Thoracic aorta (tissue), 2 donors: Measurements from ENCODE around the gene LRMDA. TPM values are rescaled to one million over a fixed set of nuclear protein-coding genes. Genes with fewer than 3 reads are reported as not detected.
"Not testable (repeated sequence)": the region's sequence is repeated elsewhere in the genome, so short reads cannot be mapped to it uniquely, and the experiment has no call there.

Source experiments
- ATAC-seq: fragments of 150-250 bp; one replicate; pipeline ENCODE4 v1.8.0; 2017; ENCODE audit warnings: low read depth; ENCODE audit not compliant: insufficient number of reproducible peaks, low FRiP score
- DNase-seq: peaks from one replicate; pipeline ENCODE4 v3.0.0-alpha.2; 2020; ENCODE audit warnings: low spot score
- H3K27ac ChIP-seq, 2 donors: fragments of 200-600 bp; sonication (generic); 1 replicate in 1 of 2; 2 replicates in 1 of 2; pipeline ENCODE4 v1.5.1; 2016; ENCODE audit warnings: mild to moderate bottlenecking in 2 of 2, moderate library complexity in 2 of 2
- H3K27me3 ChIP-seq: fragments of 200-600 bp; sonication (generic); replicated peaks from 2 replicates; pipeline ENCODE4 v1.6.0; 2016; ENCODE audit warnings: mild to moderate bottlenecking; ENCODE audit not compliant: insufficient read depth
- H3K36me3 ChIP-seq: fragments of 200-600 bp; sonication (generic); one replicate; pipeline ENCODE4 v1.5.1; 2016
- H3K4me1 ChIP-seq, 2 donors: fragments of 200-600 bp; sonication (generic); 1 replicate in 1 of 2; 2 replicates in 1 of 2; pipeline versions ENCODE4 v1.5.1 to v1.6.0; 2016; ENCODE audit warnings: low read depth in 2 of 2, mild to moderate bottlenecking in 1 of 2; ENCODE audit not compliant: control insufficient read depth in 1 of 2
- H3K4me3 ChIP-seq: fragments of 200-600 bp; sonication (generic); 2 replicates; pipeline ENCODE4 v1.5.1; 2016; ENCODE audit warnings: mild to moderate bottlenecking
- H3K9me3 ChIP-seq: fragments of 200-600 bp; sonication (generic); 2 replicates; pipeline ENCODE4 v1.5.1; 2016
- CTCF ChIP-seq: fragments of 200-600 bp; sonication (generic); IDR thresholded peaks from one replicate; pipeline ENCODE4 v1.5.1; 2019; ENCODE audit warnings: antibody characterized with exemption
- total RNA-seq, 2 donors: library from RNA; depleted of rRNA; stranded (reverse); fragments of >200 nt; gene quantifications; one replicate each; pipeline versions ENCODE4 v1.1.0 to v1.2.3, GENCODE V29; 2016

Gene LRMDA
- total RNA-seq, 2 donors from 2014 or later = 8.3 to 36.6 TPM

GRCh38 chr10:76055963-76056362 is 624.5 kb downstream of the LRMDA start:
- no peaks in the 10 kb centered on the region for H3K4me1 ChIP-seq
- H3K27ac ChIP-seq = no peak overlapping the region
- no peak for TF ChIP-seq CTCF
- H3K36me3 ChIP-seq = no peaks in the 10 kb centered on the region
- H3K4me3 ChIP-seq = no peak overlapping the region
- no peaks in the 10 kb centered on the region for H3K27me3 ChIP-seq
- ATAC-seq (no peak), DNase-seq (no peak)
- no peaks in the 10 kb centered on the region for H3K9me3 ChIP-seq

- H3K36me3 ChIP-seq, ATAC-seq, H3K4me3 ChIP-seq, H3K27ac ChIP-seq, H3K27me3 ChIP-seq, DNase-seq, H3K4me1 ChIP-seq, H3K9me3 ChIP-seq: not testable (repeated sequence)
Measured at GRCh38 chr10:76060993-76061392, 629.6 kb downstream of the LRMDA start.

DNA sequence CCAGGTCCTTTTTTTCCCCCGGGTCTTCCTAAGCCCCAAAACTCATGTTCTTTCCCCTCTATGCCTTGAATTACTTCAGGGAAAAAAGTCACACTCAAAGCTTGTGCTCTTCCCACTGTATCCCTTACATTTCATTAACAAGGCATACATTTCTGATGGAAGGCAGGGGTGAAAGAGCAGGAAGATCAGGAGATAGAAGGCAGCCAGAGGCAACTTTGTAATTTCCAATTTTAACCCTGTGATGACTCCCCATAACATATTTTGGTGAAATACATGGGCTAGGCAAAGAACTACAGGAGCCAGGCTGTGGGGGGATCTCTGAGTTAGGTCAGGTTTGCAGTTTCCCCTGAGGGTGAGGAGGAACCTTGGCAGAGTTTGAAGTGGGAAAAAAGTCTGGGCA is 635.0 kb downstream of the LRMDA start:
- Histone ChIP-seq H3K36me3 (no peaks in the 10 kb centered on the region), H3K9me3 (no peaks in the 10 kb centered on the region), H3K27ac (no peak overlapping the region), H3K4me3 (no peak overlapping the region), H3K4me1 (peaks cover 0 to 24% of the 10 kb centered on the region in 2 donors), H3K27me3 (no peaks in the 10 kb centered on the region)
- ATAC-seq = no peak
- TF ChIP-seq CTCF = no peak
- no peak for DNase-seq

GRCh38 chr10:76067447-76067846 is 636.0 kb downstream of the LRMDA start:
- no peak for TF ChIP-seq CTCF
- Histone ChIP-seq H3K27me3 (no peaks in the 10 kb centered on the region), H3K9me3 (no peaks in the 10 kb centered on the region), H3K4me1 (peaks cover 0 to 34% of the 10 kb centered on the region in 2 donors), H3K4me3 (no peak overlapping the region), H3K27ac (no peak overlapping the region), H3K36me3 (no peaks in the 10 kb centered on the region)
- ATAC-seq (no peak), DNase-seq (no peak)

DNA sequence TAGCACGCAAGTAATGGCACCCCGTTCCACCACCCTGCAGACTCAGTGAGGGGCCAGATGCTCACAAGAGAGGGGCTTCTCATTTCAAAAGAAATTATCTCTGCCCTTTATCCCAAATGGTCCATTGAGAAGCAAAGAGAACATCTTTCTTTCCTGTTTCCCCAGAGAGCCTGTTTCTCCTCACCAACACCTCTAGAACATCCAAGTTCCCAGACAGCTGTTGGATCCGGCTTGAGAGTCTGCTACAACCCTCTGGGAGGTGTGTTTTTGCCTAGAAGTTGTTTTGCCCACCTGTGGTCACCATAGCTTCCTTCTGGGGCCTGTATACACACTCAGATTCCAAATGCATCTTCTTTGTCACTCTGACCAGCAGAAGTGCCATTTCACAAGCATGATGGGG is 637.4 kb downstream of the LRMDA start:
- DNase-seq (no peak), ATAC-seq (no peak)
- no peaks in the 10 kb centered on the region for H3K27me3 ChIP-seq
- no peak overlapping the region for H3K4me3 ChIP-seq
- TF ChIP-seq CTCF = no peak
- H3K27ac ChIP-seq = no peak overlapping the region
- H3K36me3 ChIP-seq = no peaks in the 10 kb centered on the region
- H3K9me3 ChIP-seq = no peaks in the 10 kb centered on the region
- H3K4me1 ChIP-seq = peaks cover 0 to 40% of the 10 kb centered on the region in 2 donors

DNA sequence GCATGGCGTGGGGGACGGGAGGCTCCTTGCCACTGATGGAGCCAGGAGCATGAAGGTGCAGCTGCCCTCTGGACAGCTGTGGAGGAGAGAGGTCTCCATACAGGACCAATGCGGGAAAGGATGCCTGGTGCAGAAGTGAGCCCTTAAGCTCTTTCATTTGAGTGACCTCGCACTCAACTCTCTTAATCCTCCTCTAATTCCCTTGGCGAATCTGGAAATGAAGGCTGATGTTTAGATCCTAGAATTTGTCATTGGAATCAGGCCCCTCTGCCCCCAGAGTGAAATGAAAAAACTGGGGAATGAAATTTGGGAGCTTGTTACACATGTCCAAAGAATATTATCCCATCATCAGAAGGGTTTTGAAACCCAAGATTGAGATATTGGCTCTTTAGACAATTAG is 639.5 kb downstream of the LRMDA start:
- DNase-seq (no peak), ATAC-seq (no peak)
- H3K27me3 ChIP-seq = no peaks in the 10 kb centered on the region
- H3K27ac ChIP-seq = peak overlapping the region; percentile 22 to 30
- no peak for TF ChIP-seq CTCF
- no peaks in the 10 kb centered on the region for H3K36me3 ChIP-seq
- H3K9me3 ChIP-seq = no peaks in the 10 kb centered on the region
- H3K4me1 ChIP-seq = peaks cover 0 to 41% of the 10 kb centered on the region in 2 donors
- H3K4me3 ChIP-seq = no peak overlapping the region
